Body of pancreas (tissue), 4 donors: ENCODE results near the gene ZFR2. TPM values are rescaled to one million over a fixed set of nuclear protein-coding genes. Genes with fewer than 3 reads are reported as not detected.

Experiments used
- ATAC-seq: fragments of 150-250 bp; one replicate; pipeline ENCODE4 v1.9.1; 2016
- DNase-seq, 4 donors: peaks; one replicate each; pipeline ENCODE4 v3.0.0-alpha.2; 2019
- H3K27ac ChIP-seq, 4 donors: fragments of 200-600 bp; sonication (generic); 1 replicate in 3 of 4; 2 replicates in 1 of 4; pipeline versions ENCODE4 v1.5.1 to v1.6.1; 2016 to 2019; ENCODE audit warnings: mild to moderate bottlenecking in 1 of 4, mixed read lengths in 1 of 4, moderate library complexity in 1 of 4
- H3K27me3 ChIP-seq, 2 donors: fragments of 200-600 bp; sonication (generic); one replicate each; pipeline ENCODE4 v1.6.0; 2016; ENCODE audit warnings: mild to moderate bottlenecking in 1 of 2
- H3K36me3 ChIP-seq, 2 donors: fragments of 200-600 bp; sonication (generic); replicated peaks in 1 of 2; 2 replicates each; pipeline ENCODE4 v1.5.1; 2016; ENCODE audit warnings: low read depth in 2 of 2; ENCODE audit not compliant: insufficient read depth in 1 of 2
- H3K4me1 ChIP-seq: fragments of 200-600 bp; sonication (generic); one replicate; pipeline ENCODE4 v1.6.0; 2016
- H3K4me3 ChIP-seq, 2 donors: fragments of 200-600 bp; sonication (generic); 1 replicate in 1 of 2; 2 replicates in 1 of 2; pipeline ENCODE4 v1.5.1; 2016 to 2019
- H3K9me3 ChIP-seq, 3 donors: fragments of 200-600 bp; sonication (generic); 1 replicate in 2 of 3; 2 replicates in 1 of 3; pipeline ENCODE4 v1.5.1; 2016
- POLR2A ChIP-seq, 3 donors: fragments of 450-650 bp; IDR thresholded peaks; one replicate each; pipeline ENCODE4 v1.6.1; 2016; ENCODE audit warnings: antibody characterized with exemption in 3 of 3, mild to moderate bottlenecking in 2 of 3
- WGBS, 2 donors: methylation state at CpG; one replicate each; pipeline ENCODE4 v1.1.5; 2017; 5-methylcytosine and 5-hydroxymethylcytosine counted together
- intact Hi-C: fragments of 100-400 bp; cut with DNase I; formaldehyde crosslinking; loops from one replicate; pipeline ENCODE4 v1.15.1; 2023
- total RNA-seq, 2 donors: library from RNA; depleted of rRNA; stranded (reverse); fragments of >200 nt; gene quantifications; one replicate each; pipeline ENCODE4 v1.1.0, GENCODE V29; 2016
- TF ChIP-seq, protein P1 (sequence below), 7 experiments: fragments of 450-650 bp in 4 of 7; fragments of 200-600 bp in 3 of 7; sonication (generic) in 3 of 7; IDR thresholded peaks; one replicate each; pipeline ENCODE4 v1.5.1; 2016 to 2019; ENCODE audit warnings: antibody characterized with exemption in 7 of 7

ZFR2 gene
- total RNA-seq, 2 donors from 2014 or later, result not detected

DNA sequence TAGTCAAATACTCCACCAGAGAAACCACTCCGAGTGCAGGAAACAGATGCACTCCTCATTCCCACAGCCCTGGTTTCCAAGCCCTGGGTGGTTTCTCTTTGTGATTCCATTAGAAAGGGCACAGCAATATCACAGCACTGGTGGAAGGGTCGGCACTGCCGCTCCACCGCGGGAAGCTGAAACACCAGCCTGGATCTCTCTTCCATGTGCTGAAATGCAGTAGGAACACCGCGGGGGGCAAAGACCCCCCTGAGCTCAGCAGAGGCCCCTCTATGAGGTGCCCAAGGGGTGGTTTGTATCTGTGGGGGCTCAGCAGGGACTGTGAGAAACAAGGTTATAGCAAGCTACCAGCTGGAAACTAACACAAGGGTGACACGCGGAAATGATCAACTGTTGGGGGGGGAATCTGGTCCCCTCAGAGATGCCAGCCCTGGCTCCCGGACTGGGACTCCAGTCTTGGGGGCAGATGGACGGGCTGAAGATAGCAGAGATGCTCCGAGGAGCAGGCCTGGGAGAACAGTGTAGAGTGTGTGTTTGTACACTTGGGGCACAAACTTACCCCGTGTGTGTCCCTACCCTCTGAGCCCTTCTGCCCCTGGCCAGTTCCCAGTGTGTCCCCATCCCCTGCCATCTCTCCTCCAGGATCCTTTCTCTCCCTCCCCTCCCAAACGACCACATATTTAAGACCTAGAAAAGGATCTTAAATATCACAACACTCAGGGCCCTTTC lies 1.8 kb downstream of the ZFR2 start:
- TF ChIP-seq, protein P1, sequence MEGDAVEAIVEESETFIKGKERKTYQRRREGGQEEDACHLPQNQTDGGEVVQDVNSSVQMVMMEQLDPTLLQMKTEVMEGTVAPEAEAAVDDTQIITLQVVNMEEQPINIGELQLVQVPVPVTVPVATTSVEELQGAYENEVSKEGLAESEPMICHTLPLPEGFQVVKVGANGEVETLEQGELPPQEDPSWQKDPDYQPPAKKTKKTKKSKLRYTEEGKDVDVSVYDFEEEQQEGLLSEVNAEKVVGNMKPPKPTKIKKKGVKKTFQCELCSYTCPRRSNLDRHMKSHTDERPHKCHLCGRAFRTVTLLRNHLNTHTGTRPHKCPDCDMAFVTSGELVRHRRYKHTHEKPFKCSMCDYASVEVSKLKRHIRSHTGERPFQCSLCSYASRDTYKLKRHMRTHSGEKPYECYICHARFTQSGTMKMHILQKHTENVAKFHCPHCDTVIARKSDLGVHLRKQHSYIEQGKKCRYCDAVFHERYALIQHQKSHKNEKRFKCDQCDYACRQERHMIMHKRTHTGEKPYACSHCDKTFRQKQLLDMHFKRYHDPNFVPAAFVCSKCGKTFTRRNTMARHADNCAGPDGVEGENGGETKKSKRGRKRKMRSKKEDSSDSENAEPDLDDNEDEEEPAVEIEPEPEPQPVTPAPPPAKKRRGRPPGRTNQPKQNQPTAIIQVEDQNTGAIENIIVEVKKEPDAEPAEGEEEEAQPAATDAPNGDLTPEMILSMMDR (IDR thresholded peaks at IDR 0.05), result no peak
- TF ChIP-seq POLR2A (IDR thresholded peaks at IDR 0.05), result no peak
- WGBS, 2 donors, result 43 to 51% methylated on average over 13 to 14 of the region's 14 CpGs
- H3K27me3 ChIP-seq, result peaks cover 0 to 17% of the 10 kb centered on the region in 2 donors
- intact Hi-C loops, result no loop called here
- no peak overlapping the region for H3K27ac ChIP-seq
- no peak overlapping the region for H3K4me3 ChIP-seq
- no peak for DNase-seq
- H3K9me3 ChIP-seq, result peaks cover 0 to 3% (median 0%) of the 10 kb centered on the region in 3 donors
- no peak for ATAC-seq
- H3K4me1 ChIP-seq, result peaks cover 6% of the 10 kb centered on the region
- H3K36me3 ChIP-seq, result no peaks in the 10 kb centered on the region

- ATAC-seq, result no peak
- 59 to 77% methylated on average over 7 to 12 of the region's 12 CpGs for WGBS, 2 donors
- no peak for TF ChIP-seq POLR2A (IDR thresholded peaks at IDR 0.05)
- TF ChIP-seq, protein P1 (IDR thresholded peaks at IDR 0.05), result no peak
- H3K36me3 ChIP-seq, result no peaks in the 10 kb centered on the region
- no peaks in the 10 kb centered on the region for H3K9me3 ChIP-seq
- DNase-seq, result no peak
- no peak overlapping the region for H3K27ac ChIP-seq
- peaks cover 0 to 9% of the 10 kb centered on the region in 2 donors for H3K27me3 ChIP-seq
- peaks cover 2% of the 10 kb centered on the region for H3K4me1 ChIP-seq
- no peak overlapping the region for H3K4me3 ChIP-seq
- intact Hi-C loops, result no loop called here
Measured at GRCh38 chr19:3863648-3864047, 5.2 kb downstream of the ZFR2 start.

- no peaks in the 10 kb centered on the region for H3K9me3 ChIP-seq
- no peaks in the 10 kb centered on the region for H3K4me1 ChIP-seq
- no peaks in the 10 kb centered on the region for H3K36me3 ChIP-seq
- intact Hi-C loops, result no loop called here
- H3K4me3 ChIP-seq, result no peak overlapping the region
- DNase-seq, result no peak
- peaks cover 0 to 2% of the 10 kb centered on the region in 2 donors for H3K27me3 ChIP-seq
- no peak for TF ChIP-seq POLR2A (IDR thresholded peaks at IDR 0.05)
- TF ChIP-seq, protein P1 (IDR thresholded peaks at IDR 0.05), result no peak
- 68 to 77% methylated on average over 16 to 25 of the region's 25 CpGs for WGBS, 2 donors
- ATAC-seq, result no peak
- H3K27ac ChIP-seq, result no peak overlapping the region
Measured at GRCh38 chr19:3862826-3863500, 5.9 kb downstream of the ZFR2 start.

DNA sequence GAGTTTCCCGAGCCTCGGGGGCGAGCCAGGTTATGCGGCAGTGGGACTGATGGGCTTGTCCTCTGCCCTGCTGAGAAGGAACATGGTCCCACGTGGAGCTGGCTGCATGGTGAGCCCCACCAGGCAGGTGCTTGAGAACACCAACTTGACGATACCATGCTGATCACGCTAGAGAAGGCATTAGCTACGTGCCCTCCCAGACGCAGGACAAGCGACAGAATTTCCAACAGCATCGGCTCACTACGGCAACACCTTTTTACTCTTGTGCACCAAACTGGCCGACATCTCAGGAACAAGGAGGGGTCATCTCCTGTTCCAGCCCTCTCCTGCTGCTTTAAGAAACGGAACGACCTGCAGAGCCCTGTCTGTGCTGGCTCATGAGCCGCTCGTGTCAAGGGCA lies 8.3 kb downstream of the ZFR2 start:
- WGBS, 2 donors, result 73 to 80% methylated on average over 12 to 17 of the region's 17 CpGs
- Histone ChIP-seq H3K4me1 (no peaks in the 10 kb centered on the region), H3K27me3 (no peaks in the 10 kb centered on the region), H3K27ac (no peak overlapping the region), H3K36me3 (no peaks in the 10 kb centered on the region), H3K9me3 (no peaks in the 10 kb centered on the region), H3K4me3 (no peak overlapping the region)
- intact Hi-C loops, result no loop called here
- TF ChIP-seq, protein P1 (IDR thresholded peaks at IDR 0.05), result no peak
- TF ChIP-seq POLR2A (IDR thresholded peaks at IDR 0.05), result no peak
- no peak for DNase-seq
- no peak for ATAC-seq
